Endodermal cell (in vitro differentiated cells): ENCODE measurements around the gene KHSRP. TPM values are rescaled to one million over a fixed set of nuclear protein-coding genes. Genes with fewer than 3 reads are reported as not detected.

ENCODE experiments used
- DNase-seq: peaks from one replicate; pipeline ENCODE4 v3.0.0-alpha.2; 2017
- H3K27ac ChIP-seq: 2 replicates; pipeline ENCODE4 v1.5.1; 2013; ENCODE audit warnings: mild to moderate bottlenecking, low read depth, low read length, moderate library complexity
- H3K27me3 ChIP-seq: 2 replicates; pipeline ENCODE4 v1.6.1; 2013; ENCODE audit warnings: mild to moderate bottlenecking, low read length, moderate library complexity; ENCODE audit not compliant: insufficient read depth, control insufficient read depth, poor library complexity, severe bottlenecking
- H3K36me3 ChIP-seq: 2 replicates; pipeline ENCODE4 v1.7.0; 2013; ENCODE audit warnings: mild to moderate bottlenecking, low read length, moderate library complexity; ENCODE audit not compliant: control insufficient read depth, insufficient read depth
- H3K4me1 ChIP-seq: one replicate; pipeline ENCODE4 v1.7.0; 2013; ENCODE audit warnings: low read length; ENCODE audit not compliant: control insufficient read depth, insufficient read depth
- H3K4me3 ChIP-seq: 2 replicates; pipeline ENCODE4 v1.5.1; 2013; ENCODE audit warnings: mild to moderate bottlenecking, low read length, moderate library complexity
- H3K9ac ChIP-seq: 2 replicates; pipeline ENCODE4 v1.6.1; 2013; ENCODE audit warnings: mild to moderate bottlenecking, low read length, moderate library complexity; ENCODE audit not compliant: poor library complexity, severe bottlenecking; ENCODE audit errors: extremely low read depth
- H3K9me3 ChIP-seq: 2 replicates; pipeline ENCODE4 v1.6.1; 2013; ENCODE audit warnings: mild to moderate bottlenecking, low read length, moderate library complexity; ENCODE audit not compliant: control insufficient read depth
- H3K27ac Mint-ChIP-seq: 2 replicates; pipeline ENCODE4 v1.8.0; 2020; ENCODE audit warnings: mixed read lengths
- H3K27me3 Mint-ChIP-seq: 2 replicates; pipeline ENCODE4 v1.8.0; 2021; ENCODE audit warnings: mild to moderate bottlenecking, mixed read lengths; ENCODE audit not compliant: insufficient read depth
- H3K36me3 Mint-ChIP-seq: 2 replicates; pipeline ENCODE4 v1.8.0; 2020; ENCODE audit warnings: low read depth, mixed read lengths
- H3K4me1 Mint-ChIP-seq: 2 replicates; pipeline ENCODE4 v1.8.0; 2020; ENCODE audit warnings: mixed read lengths
- H3K4me3 Mint-ChIP-seq: 2 replicates; pipeline ENCODE4 v1.8.0; 2020; ENCODE audit warnings: mild to moderate bottlenecking, moderate library complexity, mixed read lengths
- H3K9me3 Mint-ChIP-seq: 2 replicates; pipeline ENCODE4 v1.8.0; 2020; ENCODE audit warnings: mild to moderate bottlenecking, mixed read lengths
- WGBS, 2 experiments: methylation state at CpG; one replicate each; pipeline versions ENCODE4 v1.1.5 to v1.1.7; 2013; ENCODE audit warnings: missing lambda C conversion rate in 2 of 2, mixed read lengths in 1 of 2; ENCODE audit not compliant: insufficient coverage in 1 of 2, insufficient read length in 1 of 2; 5-methylcytosine and 5-hydroxymethylcytosine counted together
- total RNA-seq, 2 donors: library from RNA; stranded (reverse); fragmentation: NEBNext Ultra II Directional in 1 of 2; extraction: Animal tissue kit (Norgen Biotek cat#: 25700) in 1 of 2; gene quantifications; 2 replicates in 1 of 2; 3 replicates in 1 of 2; pipeline ENCODE4 v1.2.1, GENCODE V29; 2021
- TF ChIP-seq, protein P1 (sequence below): fragments of 200-600 bp; sonication (generic); conservative IDR thresholded peaks from 2 replicates; pipeline ENCODE4 v1.5.0; 2021; ENCODE audit warnings: antibody characterized with exemption, mild to moderate bottlenecking

KHSRP gene
- total RNA-seq, 2 donors from 2014 or later = 454 to 476 TPM

GRCh38 chr19:6455924-6456323, 31.3 kb upstream of the KHSRP start:
- Histone ChIP-seq H3K4me3 (no peak overlapping the region), H3K4me1 (no peaks in the 10 kb centered on the region), H3K27me3 (no peaks in the 10 kb centered on the region), H3K9me3 (peaks cover 31% of the 10 kb centered on the region), H3K36me3 (peaks cover 39% of the 10 kb centered on the region), H3K27ac (no peak overlapping the region), H3K9ac (no peak overlapping the region)
- H3K27me3 Mint-ChIP-seq = peaks cover 10% of the 10 kb centered on the region
- H3K9me3 Mint-ChIP-seq = peaks cover 28% of the 10 kb centered on the region
- TF ChIP-seq, protein P1, sequence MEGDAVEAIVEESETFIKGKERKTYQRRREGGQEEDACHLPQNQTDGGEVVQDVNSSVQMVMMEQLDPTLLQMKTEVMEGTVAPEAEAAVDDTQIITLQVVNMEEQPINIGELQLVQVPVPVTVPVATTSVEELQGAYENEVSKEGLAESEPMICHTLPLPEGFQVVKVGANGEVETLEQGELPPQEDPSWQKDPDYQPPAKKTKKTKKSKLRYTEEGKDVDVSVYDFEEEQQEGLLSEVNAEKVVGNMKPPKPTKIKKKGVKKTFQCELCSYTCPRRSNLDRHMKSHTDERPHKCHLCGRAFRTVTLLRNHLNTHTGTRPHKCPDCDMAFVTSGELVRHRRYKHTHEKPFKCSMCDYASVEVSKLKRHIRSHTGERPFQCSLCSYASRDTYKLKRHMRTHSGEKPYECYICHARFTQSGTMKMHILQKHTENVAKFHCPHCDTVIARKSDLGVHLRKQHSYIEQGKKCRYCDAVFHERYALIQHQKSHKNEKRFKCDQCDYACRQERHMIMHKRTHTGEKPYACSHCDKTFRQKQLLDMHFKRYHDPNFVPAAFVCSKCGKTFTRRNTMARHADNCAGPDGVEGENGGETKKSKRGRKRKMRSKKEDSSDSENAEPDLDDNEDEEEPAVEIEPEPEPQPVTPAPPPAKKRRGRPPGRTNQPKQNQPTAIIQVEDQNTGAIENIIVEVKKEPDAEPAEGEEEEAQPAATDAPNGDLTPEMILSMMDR = no peak
- H3K36me3 Mint-ChIP-seq = peaks cover 47% of the 10 kb centered on the region
- no peak overlapping the region for H3K27ac Mint-ChIP-seq
- peaks cover 7% of the 10 kb centered on the region for H3K4me1 Mint-ChIP-seq
- 95 to 96% methylated on average over 14 to 15 of the region's 15 CpGs for WGBS, 2 experiments
- DNase-seq = no peak
- H3K4me3 Mint-ChIP-seq = no peak overlapping the region

DNA sequence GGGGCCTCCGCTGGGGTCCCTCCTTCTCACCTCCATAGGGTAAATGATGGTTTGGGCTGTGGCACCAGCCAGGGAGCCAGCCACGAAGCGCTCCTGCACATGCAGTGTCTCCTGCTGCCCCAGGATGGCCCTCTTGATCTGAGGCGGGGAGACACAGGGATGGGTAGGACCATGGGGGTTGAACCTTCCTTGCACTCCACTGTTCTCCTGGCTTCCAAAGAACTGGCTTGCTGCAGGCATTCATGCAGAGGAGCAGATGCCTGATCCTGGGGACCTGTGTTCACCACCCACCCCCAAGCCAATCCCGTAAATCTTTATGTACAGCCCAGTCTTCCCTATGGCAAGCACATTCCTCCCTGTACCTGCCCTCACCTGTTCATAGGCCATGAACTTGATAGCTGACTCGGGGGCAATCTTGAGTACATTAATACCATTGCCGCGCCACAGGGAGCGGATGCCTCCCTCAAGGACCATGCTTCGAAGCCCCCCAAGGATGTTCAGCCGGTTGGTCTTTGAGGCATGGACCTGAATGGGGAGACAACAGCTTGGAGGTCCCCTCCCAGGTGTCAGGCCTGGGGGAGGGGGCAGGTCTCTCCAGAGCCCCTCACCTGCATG, 29.4 kb upstream of the KHSRP start:
- H3K27me3 Mint-ChIP-seq = peaks cover 8% of the 10 kb centered on the region
- no peaks in the 10 kb centered on the region for H3K27me3 ChIP-seq
- H3K27ac ChIP-seq = no peak overlapping the region
- H3K4me3 Mint-ChIP-seq = no peak overlapping the region
- no peak overlapping the region for H3K27ac Mint-ChIP-seq
- H3K4me3 ChIP-seq = no peak overlapping the region
- peaks cover 5% of the 10 kb centered on the region for H3K4me1 Mint-ChIP-seq
- no peak for DNase-seq
- H3K9me3 Mint-ChIP-seq = peaks cover 28% of the 10 kb centered on the region
- peaks cover 31% of the 10 kb centered on the region for H3K9me3 ChIP-seq
- peaks cover 53% of the 10 kb centered on the region for H3K36me3 Mint-ChIP-seq
- WGBS, 2 experiments = 98 to 100% methylated on average over 8 to 11 of the region's 11 CpGs
- TF ChIP-seq, protein P1 = no peak
- H3K36me3 ChIP-seq = peaks cover 43% of the 10 kb centered on the region
- H3K4me1 ChIP-seq = no peaks in the 10 kb centered on the region
- no peak overlapping the region for H3K9ac ChIP-seq

DNA sequence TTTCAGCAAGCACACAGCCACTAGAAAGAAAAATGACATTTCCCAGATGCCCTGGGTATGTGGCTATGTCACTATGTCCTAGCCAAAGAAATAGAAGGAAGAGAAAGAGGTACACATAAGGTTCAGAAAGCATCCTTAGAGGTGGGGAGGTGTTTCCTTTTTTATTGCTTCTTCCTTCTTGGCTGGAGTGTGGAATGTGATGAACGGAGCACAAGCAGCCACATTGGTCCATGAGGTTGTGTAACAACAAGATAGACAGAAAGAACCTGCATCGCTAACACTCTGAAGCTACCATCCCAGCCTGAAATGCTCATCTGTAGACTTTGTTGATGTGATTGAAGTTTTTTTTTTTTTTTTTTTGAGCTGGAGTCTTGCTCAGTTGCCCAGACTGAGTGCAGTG, 28.3 kb upstream of the KHSRP start:
- H3K4me3 ChIP-seq = no peak overlapping the region
- H3K9me3 ChIP-seq = peaks cover 31% of the 10 kb centered on the region
- no peak for DNase-seq
- Mint-ChIP-seq H3K36me3 (peaks cover 53% of the 10 kb centered on the region), H3K4me1 (no peaks in the 10 kb centered on the region), H3K4me3 (no peak overlapping the region), H3K27me3 (no peaks in the 10 kb centered on the region), H3K27ac (no peak overlapping the region), H3K9me3 (peaks cover 28% of the 10 kb centered on the region)
- 100% methylated on average over 1 to 2 of the region's 2 CpGs for WGBS, 2 experiments
- TF ChIP-seq, protein P1 = no peak
- H3K36me3 ChIP-seq = peaks cover 43% of the 10 kb centered on the region
- H3K27ac ChIP-seq = no peak overlapping the region
- H3K27me3 ChIP-seq = no peaks in the 10 kb centered on the region
- H3K4me1 ChIP-seq = no peaks in the 10 kb centered on the region
- H3K9ac ChIP-seq = no peak overlapping the region
